ENCODE measurements around the gene LPAR2. TPM values are rescaled to one million over a fixed set of nuclear protein-coding genes. Genes with fewer than 3 reads are reported as not detected.
A peak's percentile ranks its signal among the peaks of the same experiment; 100 is the strongest.
"Not testable (repeated sequence)": the region's sequence is repeated elsewhere in the genome, so short reads cannot be mapped to it uniquely, and the experiment has no call there.

LPAR2 gene
- total RNA-seq, 4 donors from 2014 or later: 16.5 to 31.6 (median 28.2) TPM

DNA sequence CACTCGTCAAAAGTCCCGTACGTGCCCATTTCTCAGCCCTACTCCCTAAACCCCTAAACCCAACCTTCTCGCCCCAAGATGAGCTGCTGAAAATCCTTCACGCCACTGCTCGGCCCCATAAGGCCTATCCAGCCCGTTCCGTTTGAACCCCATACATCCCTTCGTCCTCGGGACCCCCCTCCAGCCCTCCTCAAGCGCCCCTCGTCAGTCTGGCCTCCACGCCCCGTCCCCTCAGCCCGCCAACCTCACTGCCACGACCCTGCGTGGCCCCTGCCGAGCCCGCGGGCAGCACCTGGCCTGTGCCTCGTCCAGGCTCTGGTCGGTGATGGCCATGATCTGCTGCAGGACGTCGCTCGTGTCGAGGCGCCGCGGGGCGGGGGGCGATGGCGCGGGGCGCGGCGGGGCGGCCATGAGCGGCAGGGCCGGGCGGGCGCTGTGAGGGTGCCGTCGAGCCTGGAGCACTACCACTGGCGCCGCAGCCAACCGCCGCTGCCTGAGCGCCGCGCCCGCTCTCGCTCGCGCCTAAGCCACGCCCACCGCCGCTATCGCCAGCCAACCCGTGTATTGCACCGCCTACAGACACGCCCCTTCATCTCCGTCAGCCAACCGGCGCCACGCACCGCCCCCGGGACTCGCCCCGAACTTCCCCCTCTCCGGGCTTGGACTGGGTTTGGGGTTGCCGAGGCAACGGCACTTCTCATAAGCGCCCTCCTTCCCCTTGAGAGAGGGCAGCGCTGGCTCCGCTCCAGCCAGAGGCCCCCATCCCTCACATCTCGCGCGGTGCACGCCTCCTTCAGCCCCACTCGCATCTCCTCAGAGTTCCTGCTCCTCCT, 9.6 kb downstream of the LPAR2 start, which contains the start of gene PBX4:
TSS of gene PBX4 (minus strand) at position 469 of the 833 bp plus-strand sequence. CDS start at position 411, 58 bp downstream.
- 5% methylated on average over 47 to 75 of the region's 80 CpGs for WGBS, 2 donors
- intact Hi-C loops (cut with DNase I; ENCODE audit: low total_unique reads): no loop called here
- no peak for TF ChIP-seq POLR2A (IDR thresholded peaks at IDR 0.05)
- TF ChIP-seq, protein P1, sequence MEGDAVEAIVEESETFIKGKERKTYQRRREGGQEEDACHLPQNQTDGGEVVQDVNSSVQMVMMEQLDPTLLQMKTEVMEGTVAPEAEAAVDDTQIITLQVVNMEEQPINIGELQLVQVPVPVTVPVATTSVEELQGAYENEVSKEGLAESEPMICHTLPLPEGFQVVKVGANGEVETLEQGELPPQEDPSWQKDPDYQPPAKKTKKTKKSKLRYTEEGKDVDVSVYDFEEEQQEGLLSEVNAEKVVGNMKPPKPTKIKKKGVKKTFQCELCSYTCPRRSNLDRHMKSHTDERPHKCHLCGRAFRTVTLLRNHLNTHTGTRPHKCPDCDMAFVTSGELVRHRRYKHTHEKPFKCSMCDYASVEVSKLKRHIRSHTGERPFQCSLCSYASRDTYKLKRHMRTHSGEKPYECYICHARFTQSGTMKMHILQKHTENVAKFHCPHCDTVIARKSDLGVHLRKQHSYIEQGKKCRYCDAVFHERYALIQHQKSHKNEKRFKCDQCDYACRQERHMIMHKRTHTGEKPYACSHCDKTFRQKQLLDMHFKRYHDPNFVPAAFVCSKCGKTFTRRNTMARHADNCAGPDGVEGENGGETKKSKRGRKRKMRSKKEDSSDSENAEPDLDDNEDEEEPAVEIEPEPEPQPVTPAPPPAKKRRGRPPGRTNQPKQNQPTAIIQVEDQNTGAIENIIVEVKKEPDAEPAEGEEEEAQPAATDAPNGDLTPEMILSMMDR (IDR thresholded peaks at IDR 0.05): no peak
- peak within 1 kb of the TSS; percentile 40 for H3K4me3 ChIP-seq (ENCODE audit: low read depth, poor library complexity, severe bottlenecking)
- DNase-seq (ENCODE audit: low spot score in 2 of 2): peak; percentile 94 to 99

DNA sequence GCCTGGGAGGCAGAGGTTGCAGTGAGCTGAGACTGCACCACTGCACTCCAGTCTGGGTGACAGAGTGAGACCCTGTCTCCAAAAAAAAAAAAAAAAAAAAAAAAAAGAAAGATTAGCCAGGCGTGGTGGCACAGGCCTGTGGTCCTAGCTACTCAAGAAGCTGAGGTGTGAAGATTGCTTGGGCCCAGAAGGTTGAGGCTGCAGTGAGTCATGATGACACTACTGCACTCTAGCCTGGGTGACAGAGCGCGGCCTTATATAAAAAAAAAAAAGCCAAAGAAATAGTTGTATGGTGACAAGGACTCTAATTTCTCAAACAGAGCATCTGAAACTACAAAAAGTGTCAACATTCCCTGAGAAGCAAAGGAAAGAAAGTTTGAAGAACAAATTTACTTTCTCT, 12.9 kb downstream of the LPAR2 start:
- no peak overlapping the region for H3K4me3 ChIP-seq (ENCODE audit: low read depth, poor library complexity, severe bottlenecking)
- DNase-seq (ENCODE audit: low spot score in 2 of 2): no peak
- 86 to 87% methylated on average over 3 of the region's 3 CpGs for WGBS, 2 donors
- intact Hi-C loops (cut with DNase I; ENCODE audit: low total_unique reads): no loop called here
- no peak for TF ChIP-seq POLR2A (IDR thresholded peaks at IDR 0.05)
- TF ChIP-seq, protein P1 (IDR thresholded peaks at IDR 0.05): no peak

DNA sequence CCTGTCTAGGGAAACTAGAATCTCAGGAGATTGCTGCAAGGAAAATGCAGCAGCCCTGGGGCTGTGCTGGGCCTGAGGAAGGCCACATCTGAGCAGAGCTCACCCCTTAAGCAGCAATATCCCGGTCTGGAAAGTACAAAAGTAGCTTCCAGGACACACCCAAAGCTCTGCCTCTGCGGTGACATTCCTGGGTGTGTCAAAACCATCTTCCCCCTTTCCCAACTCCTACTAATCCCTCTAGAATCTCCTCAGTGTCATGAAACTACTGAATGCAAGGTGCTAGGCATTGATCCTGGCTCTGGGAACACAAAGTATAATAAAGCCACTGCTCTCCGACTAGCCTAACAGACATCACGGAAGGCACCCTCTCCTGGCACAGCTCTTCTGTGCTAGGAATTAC, 14.5 kb downstream of the LPAR2 start:
- no peak for TF ChIP-seq POLR2A (IDR thresholded peaks at IDR 0.05)
- TF ChIP-seq, protein P1 (IDR thresholded peaks at IDR 0.05): no peak
- DNase-seq (ENCODE audit: low spot score in 2 of 2): no peak
- H3K4me3 ChIP-seq (ENCODE audit: low read depth, poor library complexity, severe bottlenecking): no peak overlapping the region
- intact Hi-C loops (cut with DNase I; ENCODE audit: low total_unique reads): no loop called here
- 27 to 52% methylated on average over 4 of the region's 4 CpGs for WGBS, 2 donors

DNA sequence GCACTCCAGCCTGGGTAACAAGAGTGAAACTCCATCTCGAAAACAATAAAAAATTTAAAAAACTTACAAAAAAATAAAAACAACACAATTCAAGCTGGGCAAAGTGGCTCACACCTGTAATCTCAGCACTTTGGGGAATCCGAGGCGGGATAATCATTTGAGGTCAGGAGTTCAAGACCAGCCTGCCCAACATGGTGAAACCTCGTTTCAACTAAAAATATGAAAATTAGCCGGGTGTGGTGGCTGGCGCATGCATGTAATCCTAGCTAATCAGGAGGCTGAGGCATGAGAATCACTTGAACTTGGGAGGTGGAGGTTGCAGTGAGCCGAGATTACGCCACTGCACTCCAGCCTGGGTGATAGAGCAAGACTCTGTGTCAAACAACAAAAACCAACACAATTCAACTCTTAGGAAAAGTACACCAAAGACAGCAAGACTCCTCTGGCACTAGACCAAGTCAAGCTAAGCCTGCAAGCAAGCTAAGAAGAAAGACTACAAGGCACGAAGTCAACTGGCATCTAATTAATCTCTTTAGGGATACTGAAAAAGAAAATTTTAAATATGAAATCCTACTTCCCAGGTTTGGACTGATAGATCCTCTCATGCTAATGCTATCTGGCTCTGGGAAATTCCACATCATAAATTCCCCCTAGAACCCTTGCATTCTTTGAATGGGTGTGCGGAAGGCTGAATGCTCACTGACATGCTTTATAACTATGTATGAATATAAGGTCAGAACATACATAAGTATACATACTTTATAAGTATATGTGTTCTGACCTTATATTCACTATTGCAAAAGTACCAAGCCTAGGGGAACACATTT, 17.4 kb downstream of the LPAR2 start:
- 78 to 80% methylated on average over 10 of the region's 10 CpGs for WGBS, 2 donors
- no peak for DNase-seq (ENCODE audit: low spot score in 2 of 2)
- intact Hi-C loops (cut with DNase I; ENCODE audit: low total_unique reads): no loop called here
- H3K4me3 ChIP-seq (ENCODE audit: low read depth, poor library complexity, severe bottlenecking): no peak overlapping the region
- TF ChIP-seq POLR2A (IDR thresholded peaks at IDR 0.05): no peak
- TF ChIP-seq, protein P1 (IDR thresholded peaks at IDR 0.05): no peak

DNA sequence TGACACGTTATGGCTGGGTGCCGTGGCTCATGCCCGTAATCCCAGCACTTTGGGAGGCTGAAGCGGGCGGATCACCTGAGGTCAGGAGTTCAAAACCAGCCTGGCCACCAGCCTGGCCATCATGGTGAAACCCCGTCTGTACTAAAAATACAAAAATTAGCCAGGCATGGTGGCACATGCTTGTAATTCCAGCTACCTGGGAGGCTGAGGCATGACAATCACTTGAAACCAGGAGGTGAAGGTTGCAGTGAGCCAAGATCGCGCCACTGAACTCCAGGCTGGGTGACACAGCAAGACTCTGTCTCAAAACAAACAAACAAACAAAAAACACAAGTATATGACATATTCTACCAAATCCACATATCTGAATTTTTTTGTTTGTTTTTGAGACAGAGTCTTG, 21.3 kb downstream of the LPAR2 start:
- H3K4me3 ChIP-seq (ENCODE audit: low read depth, poor library complexity, severe bottlenecking); DNase-seq (ENCODE audit: low spot score in 2 of 2); intact Hi-C loops (cut with DNase I; ENCODE audit: low total_unique reads): not testable (repeated sequence)
- 85 to 90% methylated on average over 8 of the region's 8 CpGs for WGBS, 2 donors

DNA sequence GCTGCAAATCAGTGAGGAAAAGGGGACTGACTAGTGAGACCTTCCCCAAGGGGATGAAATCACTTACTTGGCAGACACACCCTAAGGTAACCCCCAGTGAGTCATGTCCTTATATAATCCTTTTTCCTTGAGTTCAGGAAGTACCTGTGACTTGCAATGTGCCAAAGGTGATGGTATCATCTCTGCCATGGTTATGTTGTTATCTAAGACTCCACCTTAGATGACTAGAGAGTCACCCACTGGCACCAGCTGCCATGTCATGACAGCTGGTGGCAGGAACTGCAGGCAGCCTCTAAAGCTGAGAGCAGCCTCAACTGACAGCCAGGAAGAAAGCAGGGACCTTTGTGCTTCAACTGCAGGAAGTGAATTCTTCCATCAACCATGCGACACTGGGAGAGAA, 22.0 kb downstream of the LPAR2 start:
- intact Hi-C loops (cut with DNase I; ENCODE audit: low total_unique reads): no loop called here
- WGBS, 2 donors: 38% methylated on average over 1 of the region's 1 CpG
- no peak overlapping the region for H3K4me3 ChIP-seq (ENCODE audit: low read depth, poor library complexity, severe bottlenecking)
- no peak for DNase-seq (ENCODE audit: low spot score in 2 of 2)
- TF ChIP-seq, protein P1 (IDR thresholded peaks at IDR 0.05): no peak
- no peak for TF ChIP-seq POLR2A (IDR thresholded peaks at IDR 0.05)
